T-helper 2 cell treated with Interferon-gamma antibody and Interleukin-4, amounts not matched to agents 100 ng/mL and 5 ng/mL, for 36 hours (primary cell): ENCODE measurements around the gene INVS. TPM values are rescaled to one million over a fixed set of nuclear protein-coding genes. Genes with fewer than 3 reads are reported as not detected.

Experiments
- intact Hi-C: fragments of 100-400 bp; cut with micrococcal nuclease; formaldehyde crosslinking; loops from one replicate; pipeline ENCODE4 v1.15.1; 2023
- total RNA-seq: library from RNA; stranded (reverse); gene quantifications from 2 replicates; pipeline ENCODE4 v1.2.3, GENCODE V29; 2022

The INVS gene
- total RNA-seq, 1 donor from 2014 or later = 15.5 TPM

GRCh38 chr9:100082782-100083181 lies 16.3 kb upstream of the INVS start:
- intact Hi-C loops = no loop called here

- intact Hi-C loops = loop anchor here (2.0 kb wide), 2 partner anchors 15 to 263 kb away; partner anchors contain the start of genes ERP44, INVS and NR4A3
Measured at GRCh38 chr9:100083448-100084127, 15.5 kb upstream of the INVS start.

- intact Hi-C loops = loop anchor here (2.0 kb wide), 2 partner anchors 15 to 263 kb away; partner anchors contain the start of genes ERP44, INVS and NR4A3
Measured at GRCh38 chr9:100084128-100084453, 15.0 kb upstream of the INVS start.

GRCh38 chr9:100084734-100085133 lies 14.3 kb upstream of the INVS start:
- intact Hi-C loops = loop anchor here (2.0 kb wide), 2 partner anchors 14 to 264 kb away; partner anchors contain the start of genes ERP44, INVS and NR4A3

GRCh38 chr9:100086097-100086635 lies 12.9 kb upstream of the INVS start:
- intact Hi-C loops = no loop called here

- intact Hi-C loops = no loop called here
Measured at GRCh38 chr9:100087218-100087617, 11.8 kb upstream of the INVS start.

- intact Hi-C loops = loop anchor here (1.0 kb wide), 1 partner anchor 11 kb away; the partner anchor contains the start of gene INVS
Measured at GRCh38 chr9:100088202-100088601, 10.8 kb upstream of the INVS start.

- intact Hi-C loops = loop anchor here (10.0 kb wide), 1 partner anchor 234 kb away; no protein-coding TSS in a partner anchor
Measured at GRCh38 chr9:100090880-100091279, 8.2 kb upstream of the INVS start.

GRCh38 chr9:100091650-100092049 lies 7.4 kb upstream of the INVS start:
- intact Hi-C loops = loop anchor here (10.0 kb wide), 1 partner anchor 233 kb away; no protein-coding TSS in a partner anchor

- intact Hi-C loops = loop anchor here (10.0 kb wide), 1 partner anchor 233 kb away; no protein-coding TSS in a partner anchor
Measured at GRCh38 chr9:100092066-100092465, 7.0 kb upstream of the INVS start.

- intact Hi-C loops = loop anchor here (10.0 kb wide), 1 partner anchor 230 kb away; no protein-coding TSS in a partner anchor
Measured at GRCh38 chr9:100094411-100094810, 4.6 kb upstream of the INVS start.

- intact Hi-C loops = loop anchor here (5.0 to 10.0 kb wide), 3 partner anchors 228 to 1436 kb away; partner anchors contain the start of genes MSANTD3 and RNF20
Measured at GRCh38 chr9:100096378-100096916, 2.6 kb upstream of the INVS start.

GRCh38 chr9:100098046-100098886 lies 777 bp upstream of the INVS start:
- intact Hi-C loops = loop anchor here (2.0 to 10.0 kb wide), 5 partner anchors 13 to 1434 kb away; partner anchors contain the start of genes MSANTD3 and RNF20

GRCh38 chr9:100099722-100100042 lies 639 bp downstream of the INVS start:
- intact Hi-C loops = loop anchor here (1.0 to 10.0 kb wide), 11 partner anchors 11 to 1433 kb away; partner anchors contain the start of genes MSANTD3, RNF20, SEC61B and STX17

GRCh38 chr9:100100146-100100667 lies 1.2 kb downstream of the INVS start:
- intact Hi-C loops = no loop called here

- intact Hi-C loops = no loop called here
Measured at GRCh38 chr9:100101608-100102007, 2.6 kb downstream of the INVS start.

GRCh38 chr9:100104314-100104713 lies 5.3 kb downstream of the INVS start:
- intact Hi-C loops = no loop called here

GRCh38 chr9:100105861-100106260 lies 6.8 kb downstream of the INVS start:
- intact Hi-C loops = no loop called here

- intact Hi-C loops = no loop called here
Measured at GRCh38 chr9:100106616-100107015, 7.6 kb downstream of the INVS start.

- intact Hi-C loops = no loop called here
Measured at GRCh38 chr9:100108559-100108958, 9.5 kb downstream of the INVS start.

- intact Hi-C loops = no loop called here
Measured at GRCh38 chr9:100111235-100111634, 12.2 kb downstream of the INVS start.
